HuH-7 (cell line): ENCODE measurements around the gene IMMP2L.
"Not testable (repeated sequence)": the region's sequence is repeated elsewhere in the genome, so short reads cannot be mapped to it uniquely, and the experiment has no call there.

ENCODE experiments used
- DNase-seq: peaks from one replicate; pipeline ENCODE4 v3.0.0; 2011; ENCODE audit warnings: low spot score

Gene IMMP2L

GRCh38 chr7:111074071-111074747 lies 488.1 kb downstream of the IMMP2L start:
- no peak for DNase-seq

GRCh38 chr7:111072658-111073057 lies 489.6 kb downstream of the IMMP2L start:
- DNase-seq: not testable (repeated sequence)

GRCh38 chr7:111071556-111071955 lies 490.7 kb downstream of the IMMP2L start:
- no peak for DNase-seq

GRCh38 chr7:111068618-111069017 lies 493.7 kb downstream of the IMMP2L start:
- no peak for DNase-seq

GRCh38 chr7:111067682-111068081 lies 494.6 kb downstream of the IMMP2L start:
- no peak for DNase-seq

GRCh38 chr7:111067251-111067650 lies 495.0 kb downstream of the IMMP2L start:
- DNase-seq: no peak

GRCh38 chr7:111063166-111063565 lies 499.1 kb downstream of the IMMP2L start:
- DNase-seq: no peak

GRCh38 chr7:111059833-111060232 lies 502.5 kb downstream of the IMMP2L start:
- DNase-seq: no peak

- DNase-seq: no peak
Measured at GRCh38 chr7:111057066-111057465, 505.2 kb downstream of the IMMP2L start.

GRCh38 chr7:111056371-111056770 lies 505.9 kb downstream of the IMMP2L start:
- DNase-seq: no peak

- DNase-seq: no peak
Measured at GRCh38 chr7:111053035-111053434, 509.3 kb downstream of the IMMP2L start.

GRCh38 chr7:111051832-111052231 lies 510.5 kb downstream of the IMMP2L start:
- no peak for DNase-seq

GRCh38 chr7:111050875-111051416 lies 511.3 kb downstream of the IMMP2L start:
- DNase-seq: no peak

GRCh38 chr7:111049971-111050680 lies 512.2 kb downstream of the IMMP2L start:
- no peak for DNase-seq

GRCh38 chr7:111047595-111047994 lies 514.7 kb downstream of the IMMP2L start:
- peak; percentile 23 for DNase-seq

- DNase-seq: no peak
Measured at GRCh38 chr7:111045449-111045848, 516.8 kb downstream of the IMMP2L start.

GRCh38 chr7:111043561-111043960 lies 518.7 kb downstream of the IMMP2L start:
- DNase-seq: no peak

GRCh38 chr7:111042842-111043241 lies 519.5 kb downstream of the IMMP2L start:
- no peak for DNase-seq

GRCh38 chr7:111041577-111041976 lies 520.7 kb downstream of the IMMP2L start:
- no peak for DNase-seq

- DNase-seq: no peak
Measured at GRCh38 chr7:111038185-111038584, 524.1 kb downstream of the IMMP2L start.

GRCh38 chr7:111031916-111032315 lies 530.4 kb downstream of the IMMP2L start:
- no peak for DNase-seq

- DNase-seq: no peak
Measured at GRCh38 chr7:111030336-111030735, 532.0 kb downstream of the IMMP2L start.

GRCh38 chr7:111029574-111030251 lies 532.6 kb downstream of the IMMP2L start:
- no peak for DNase-seq
